ENCODE measurements around the gene KCNJ9. TPM values are rescaled to one million over a fixed set of nuclear protein-coding genes. Genes with fewer than 3 reads are reported as not detected.
A peak's percentile ranks its signal among the peaks of the same experiment; 100 is the strongest.

KCNJ9 gene
- total and polyA plus RNA-seq, 2 of the 13 experiments (the other 11 are each of a cell fraction or from before 2014, with no cell fraction given): not detected

- peak; percentile 99 for TF ChIP-seq ZNF710 (CRISPR knock-in tag; IDR thresholded peaks at IDR 0.05; ENCODE audit: borderline replicate concordance)
- TF ChIP-seq NFE2 (CRISPR knock-in tag; IDR thresholded peaks at IDR 0.05): no peak
- TF ChIP-seq RBAK (CRISPR knock-in tag; IDR thresholded peaks at IDR 0.05): no peak
- TF ChIP-seq SETDB1 (CRISPR knock-in tag; IDR thresholded peaks at IDR 0.05; ENCODE audit: borderline replicate concordance): no peak
- TF ChIP-seq JUNB (CRISPR knock-in tag; IDR thresholded peaks at IDR 0.05; ENCODE audit: borderline replicate concordance): peak; percentile 76; the same call in 1 of the 2 replicates
- no peak for TF ChIP-seq ZNF251 (CRISPR knock-in tag; IDR thresholded peaks at IDR 0.05)
- no peak for TF ChIP-seq DMAP1 (CRISPR knock-in tag; IDR thresholded peaks at IDR 0.05)
- TF ChIP-seq ERF (CRISPR knock-in tag; IDR thresholded peaks at IDR 0.05): no peak; the same call in 1 of the 2 replicates
- peak; percentile 96 for TF ChIP-seq BCL6 (CRISPR knock-in tag; IDR thresholded peaks at IDR 0.05)
- no peak for TF ChIP-seq MLXIP (CRISPR knock-in tag; IDR thresholded peaks at IDR 0.05; ENCODE audit: borderline replicate concordance)
- TF ChIP-seq SNAPC5 (CRISPR knock-in tag; IDR thresholded peaks at IDR 0.05; ENCODE audit: borderline replicate concordance): no peak
- TF ChIP-seq KLF13 (CRISPR knock-in tag; IDR thresholded peaks at IDR 0.05): no peak
- TF ChIP-seq ZBTB26 (CRISPR knock-in tag; IDR thresholded peaks at IDR 0.05; ENCODE audit: borderline replicate concordance): no peak
- TF ChIP-seq MTERF4 (CRISPR knock-in tag; IDR thresholded peaks at IDR 0.05): no peak
- no peak for TF ChIP-seq ZNF597 (CRISPR knock-in tag; IDR thresholded peaks at IDR 0.05)
- no peak; the same call in 1 of the 2 replicates for TF ChIP-seq HOMEZ (CRISPR knock-in tag; IDR thresholded peaks at IDR 0.05; ENCODE audit: low read depth)
- TF ChIP-seq TEAD2 (CRISPR knock-in tag; IDR thresholded peaks at IDR 0.05): no peak
- TF ChIP-seq IKZF4 (CRISPR knock-in tag; IDR thresholded peaks at IDR 0.05; ENCODE audit: borderline replicate concordance, low read depth, not compliant biosample characterization): no peak
- TF ChIP-seq ZKSCAN1 (IDR thresholded peaks at IDR 0.05; ENCODE audit: low read length): no peak
These were observed 27.6 kb upstream of the KCNJ9 start (continued) for GRCh38 chr1:160053548-160054365.
